OCI-LY3 (cell line): ENCODE results near the gene MBL2.

Experiments used
- H2AFZ ChIP-seq: fragments of 200-600, 300-600 bp; shearing (Covaris generic); 2 replicates; pipeline ENCODE4 v1.6.0; 2014; ENCODE audit warnings: antibody characterized with exemption, low read depth, low read length
- H3K27ac ChIP-seq: fragments of 200-600, 300-600 bp; sonication (generic); 2 replicates; pipeline ENCODE4 v1.5.1; 2014; ENCODE audit warnings: mild to moderate bottlenecking, low read length, moderate library complexity, mixed read lengths
- H3K27me3 ChIP-seq: fragments of 200-600, 300-600 bp; sonication (generic); 2 replicates; pipeline ENCODE4 v1.6.1; 2014; ENCODE audit warnings: low read depth, low read length, mixed read lengths
- H3K36me3 ChIP-seq: fragments of 200-600, 300-600 bp; sonication (generic); replicated peaks from 2 replicates; pipeline ENCODE3; 2014; ENCODE audit warnings: low read depth, low read length, mixed read lengths
- H3K4me1 ChIP-seq: fragments of 300-600, 200-600 bp; sonication (generic); 2 replicates; pipeline ENCODE4 v1.6.1; 2014; ENCODE audit warnings: low read length, mixed read lengths
- H3K4me2 ChIP-seq: fragments of 200-600, 300-600 bp; sonication (generic); 2 replicates; pipeline ENCODE4 v1.6.1; 2014; ENCODE audit warnings: low read length, mixed read lengths
- H3K4me3 ChIP-seq: fragments of 300-600, 200-600 bp; sonication (generic); 2 replicates; pipeline ENCODE4 v1.5.1; 2014; ENCODE audit warnings: antibody characterized with exemption, mild to moderate bottlenecking, low read length, moderate library complexity
- H3K79me2 ChIP-seq: fragments of 300-600, 200-600 bp; shearing (Covaris generic); 2 replicates; pipeline ENCODE4 v1.6.1; 2014; ENCODE audit warnings: mild to moderate bottlenecking, low read length, mixed read lengths
- H3K9ac ChIP-seq: fragments of 300-600, 200-600 bp; shearing (Covaris generic); 2 replicates; pipeline ENCODE4 v1.6.0; 2014; ENCODE audit warnings: mild to moderate bottlenecking, low read length, moderate library complexity
- H3K9me3 ChIP-seq: fragments of 200-600, 300-600 bp; shearing (Covaris generic); 2 replicates; pipeline ENCODE4 v1.6.1; 2014; ENCODE audit warnings: low read length, mixed read lengths; ENCODE audit not compliant: insufficient read depth
- H4K20me1 ChIP-seq: fragments of 200-600, 300-600 bp; sonication (generic); 2 replicates; pipeline ENCODE4 v1.6.1; 2016; ENCODE audit warnings: low read length, mixed read lengths; ENCODE audit not compliant: insufficient read depth
- EZH2phosphoT487 ChIP-seq: fragments of 200-600 bp; shearing (Covaris generic); IDR thresholded peaks from 2 replicates; pipeline ENCODE4 v1.6.1; 2018; ENCODE audit warnings: antibody characterized with exemption, mixed run types, low read depth
- TF ChIP-seq, protein P1 (sequence below): fragments of 200-600, 300-600 bp; sonication (generic); IDR thresholded peaks from 2 replicates; pipeline ENCODE4 v1.5.1; 2014; ENCODE audit warnings: antibody characterized with exemption, low read length, low read depth

MBL2 gene

GRCh38 chr10:52768001-52768532, 4.5 kb downstream of the MBL2 start:
- no peak overlapping the region for H3K27ac ChIP-seq
- no peak overlapping the region for H3K9ac ChIP-seq
- no peaks in the 10 kb centered on the region for H3K79me2 ChIP-seq
- H3K9me3 ChIP-seq, result no peaks in the 10 kb centered on the region
- no peaks in the 10 kb centered on the region for H3K4me1 ChIP-seq
- H4K20me1 ChIP-seq, result no peaks in the 10 kb centered on the region
- no peaks in the 10 kb centered on the region for H3K36me3 ChIP-seq
- no peak overlapping the region for H3K4me3 ChIP-seq
- no peaks in the 10 kb centered on the region for H3K27me3 ChIP-seq
- H3K4me2 ChIP-seq, result no peak overlapping the region
- no peak overlapping the region for H2AFZ ChIP-seq
- TF ChIP-seq, protein P1, sequence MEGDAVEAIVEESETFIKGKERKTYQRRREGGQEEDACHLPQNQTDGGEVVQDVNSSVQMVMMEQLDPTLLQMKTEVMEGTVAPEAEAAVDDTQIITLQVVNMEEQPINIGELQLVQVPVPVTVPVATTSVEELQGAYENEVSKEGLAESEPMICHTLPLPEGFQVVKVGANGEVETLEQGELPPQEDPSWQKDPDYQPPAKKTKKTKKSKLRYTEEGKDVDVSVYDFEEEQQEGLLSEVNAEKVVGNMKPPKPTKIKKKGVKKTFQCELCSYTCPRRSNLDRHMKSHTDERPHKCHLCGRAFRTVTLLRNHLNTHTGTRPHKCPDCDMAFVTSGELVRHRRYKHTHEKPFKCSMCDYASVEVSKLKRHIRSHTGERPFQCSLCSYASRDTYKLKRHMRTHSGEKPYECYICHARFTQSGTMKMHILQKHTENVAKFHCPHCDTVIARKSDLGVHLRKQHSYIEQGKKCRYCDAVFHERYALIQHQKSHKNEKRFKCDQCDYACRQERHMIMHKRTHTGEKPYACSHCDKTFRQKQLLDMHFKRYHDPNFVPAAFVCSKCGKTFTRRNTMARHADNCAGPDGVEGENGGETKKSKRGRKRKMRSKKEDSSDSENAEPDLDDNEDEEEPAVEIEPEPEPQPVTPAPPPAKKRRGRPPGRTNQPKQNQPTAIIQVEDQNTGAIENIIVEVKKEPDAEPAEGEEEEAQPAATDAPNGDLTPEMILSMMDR, result no peak
- no peak for TF ChIP-seq EZH2phosphoT487

DNA sequence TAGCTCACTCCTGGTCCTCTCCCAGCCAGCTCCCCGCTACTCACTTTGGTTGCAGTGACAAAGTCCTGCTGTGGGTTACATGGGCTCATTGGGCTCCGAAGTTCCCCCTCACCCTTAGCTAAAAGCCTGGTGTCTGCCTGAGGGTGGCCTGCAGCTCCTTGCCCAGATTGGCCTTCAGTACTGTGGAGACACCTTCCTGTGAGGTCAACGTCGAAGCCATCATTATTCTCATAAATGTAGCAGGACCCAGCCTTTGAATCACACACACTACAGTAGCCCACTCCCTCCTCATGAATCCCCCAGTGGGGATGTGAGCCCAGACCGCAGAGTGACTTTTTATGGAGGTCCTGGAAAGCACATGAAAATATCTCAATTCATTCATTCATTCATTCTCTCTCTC, 10.5 kb downstream of the MBL2 start:
- Histone ChIP-seq H3K27ac (no peak overlapping the region), H3K79me2 (no peaks in the 10 kb centered on the region), H3K9ac (no peak overlapping the region), H3K4me2 (no peak overlapping the region), H3K4me1 (no peaks in the 10 kb centered on the region), H3K9me3 (no peaks in the 10 kb centered on the region), H2AFZ (no peak overlapping the region), H3K4me3 (no peak overlapping the region), H4K20me1 (no peaks in the 10 kb centered on the region), H3K36me3 (no peaks in the 10 kb centered on the region), H3K27me3 (no peaks in the 10 kb centered on the region)
- TF ChIP-seq, protein P1, result no peak
- TF ChIP-seq EZH2phosphoT487, result no peak

GRCh38 chr10:52759154-52759553, 13.4 kb downstream of the MBL2 start:
- Histone ChIP-seq H3K4me3 (no peak overlapping the region), H2AFZ (no peak overlapping the region), H3K4me2 (no peak overlapping the region), H3K36me3 (no peaks in the 10 kb centered on the region), H4K20me1 (no peaks in the 10 kb centered on the region), H3K9me3 (no peaks in the 10 kb centered on the region), H3K27me3 (no peaks in the 10 kb centered on the region), H3K79me2 (no peaks in the 10 kb centered on the region), H3K4me1 (peaks cover 11% of the 10 kb centered on the region), H3K27ac (no peak overlapping the region), H3K9ac (no peak overlapping the region)
- TF ChIP-seq, protein P1, result no peak
- TF ChIP-seq EZH2phosphoT487, result no peak

DNA sequence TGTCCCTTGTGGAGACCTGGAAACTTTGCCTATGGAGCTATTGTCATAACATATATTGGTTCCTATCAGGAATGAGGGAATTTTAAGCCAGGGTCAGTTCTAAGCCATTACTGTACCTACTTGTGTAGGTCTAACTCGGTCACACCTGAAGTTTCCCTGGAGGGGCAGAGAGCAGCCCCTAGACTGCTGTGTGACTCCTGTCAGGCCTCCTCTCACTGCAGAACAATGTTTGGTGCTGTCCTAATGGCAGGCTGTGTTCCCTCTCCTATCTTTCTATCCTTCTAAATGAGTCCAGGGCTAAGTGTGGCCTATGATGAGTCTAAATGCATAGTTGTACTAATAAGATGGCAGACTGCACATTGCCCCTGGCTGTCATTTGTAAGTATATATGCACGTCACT, 14.2 kb downstream of the MBL2 start:
- no peak for TF ChIP-seq EZH2phosphoT487
- TF ChIP-seq, protein P1, result no peak

More for the DNA sequence above, 14.2 kb downstream of the MBL2 start:
- Histone ChIP-seq H3K4me3 (no peak overlapping the region), H3K4me1 (peaks cover 13% of the 10 kb centered on the region), H3K9ac (no peak overlapping the region), H4K20me1 (no peaks in the 10 kb centered on the region), H3K79me2 (no peaks in the 10 kb centered on the region), H3K27me3 (no peaks in the 10 kb centered on the region), H3K36me3 (no peaks in the 10 kb centered on the region), H3K4me2 (no peak overlapping the region), H3K9me3 (no peaks in the 10 kb centered on the region), H2AFZ (no peak overlapping the region), H3K27ac (no peak overlapping the region)
